Ovary (tissue), 3 donors: ENCODE data around the gene LASP1NB.

Source experiments
- POLR2A ChIP-seq: fragments of 450-650 bp; IDR thresholded peaks from one replicate; pipeline ENCODE4 v1.6.1; 2017; ENCODE audit warnings: antibody characterized with exemption, mild to moderate bottlenecking, moderate library complexity
- TF ChIP-seq, protein P1 (sequence below), 3 donors: fragments of 450-650 bp in 2 of 3; fragments of 200-600 bp in 1 of 3; IDR thresholded peaks; one replicate each; pipeline versions ENCODE4 v1.5.1 to v1.8.0; 2016 to 2022; ENCODE audit warnings: antibody characterized with exemption in 3 of 3, mild to moderate bottlenecking in 1 of 3
- donor health status: DM: no; HTN: no; CAD: no.

DNA sequence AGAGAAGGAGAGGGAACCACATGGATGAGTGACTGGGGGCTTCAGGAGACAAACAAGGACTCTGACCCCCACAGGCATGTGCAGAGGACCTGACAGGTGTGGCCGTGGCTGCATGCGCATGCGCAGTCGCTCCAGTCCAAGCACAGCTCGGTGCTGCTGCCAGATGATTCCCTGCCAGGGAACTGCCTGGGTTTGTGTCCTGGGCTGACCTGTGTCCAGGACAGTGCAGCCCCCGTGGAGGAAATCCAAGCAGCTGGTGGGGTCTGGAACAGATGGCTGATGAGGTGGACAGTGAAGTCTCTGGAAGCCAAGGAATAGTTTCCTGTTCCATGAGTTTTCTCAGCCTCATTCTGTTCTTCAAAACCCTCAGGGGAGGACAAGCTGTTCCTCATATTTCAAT is 28.2 kb upstream of the LASP1NB start:
- TF ChIP-seq POLR2A: no peak
- TF ChIP-seq, protein P1, sequence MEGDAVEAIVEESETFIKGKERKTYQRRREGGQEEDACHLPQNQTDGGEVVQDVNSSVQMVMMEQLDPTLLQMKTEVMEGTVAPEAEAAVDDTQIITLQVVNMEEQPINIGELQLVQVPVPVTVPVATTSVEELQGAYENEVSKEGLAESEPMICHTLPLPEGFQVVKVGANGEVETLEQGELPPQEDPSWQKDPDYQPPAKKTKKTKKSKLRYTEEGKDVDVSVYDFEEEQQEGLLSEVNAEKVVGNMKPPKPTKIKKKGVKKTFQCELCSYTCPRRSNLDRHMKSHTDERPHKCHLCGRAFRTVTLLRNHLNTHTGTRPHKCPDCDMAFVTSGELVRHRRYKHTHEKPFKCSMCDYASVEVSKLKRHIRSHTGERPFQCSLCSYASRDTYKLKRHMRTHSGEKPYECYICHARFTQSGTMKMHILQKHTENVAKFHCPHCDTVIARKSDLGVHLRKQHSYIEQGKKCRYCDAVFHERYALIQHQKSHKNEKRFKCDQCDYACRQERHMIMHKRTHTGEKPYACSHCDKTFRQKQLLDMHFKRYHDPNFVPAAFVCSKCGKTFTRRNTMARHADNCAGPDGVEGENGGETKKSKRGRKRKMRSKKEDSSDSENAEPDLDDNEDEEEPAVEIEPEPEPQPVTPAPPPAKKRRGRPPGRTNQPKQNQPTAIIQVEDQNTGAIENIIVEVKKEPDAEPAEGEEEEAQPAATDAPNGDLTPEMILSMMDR (IDR thresholded peaks at IDR 0.05): no peak
